ENCODE measurements around the gene PLCZ1.

DNA sequence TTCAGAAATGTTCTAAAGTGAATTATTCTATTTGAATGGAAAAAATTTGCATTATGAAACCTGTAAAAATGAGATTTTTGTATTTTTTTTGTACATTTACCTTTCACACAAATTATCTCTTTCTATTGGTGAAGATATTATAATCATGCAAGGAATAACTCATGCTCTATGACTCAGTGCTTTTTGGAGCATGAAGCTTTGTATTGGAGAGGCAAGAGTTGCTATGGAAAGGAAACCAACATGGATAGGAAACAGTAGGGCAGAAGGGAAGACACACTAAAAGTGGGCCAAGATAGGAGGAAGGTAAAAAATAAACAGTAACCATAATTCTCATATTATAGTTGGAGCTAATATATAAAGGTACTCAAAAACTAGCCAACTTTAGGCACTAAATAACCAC is 79.0 kb downstream of the PLCZ1 start:
- TF ChIP-seq, protein P1, sequence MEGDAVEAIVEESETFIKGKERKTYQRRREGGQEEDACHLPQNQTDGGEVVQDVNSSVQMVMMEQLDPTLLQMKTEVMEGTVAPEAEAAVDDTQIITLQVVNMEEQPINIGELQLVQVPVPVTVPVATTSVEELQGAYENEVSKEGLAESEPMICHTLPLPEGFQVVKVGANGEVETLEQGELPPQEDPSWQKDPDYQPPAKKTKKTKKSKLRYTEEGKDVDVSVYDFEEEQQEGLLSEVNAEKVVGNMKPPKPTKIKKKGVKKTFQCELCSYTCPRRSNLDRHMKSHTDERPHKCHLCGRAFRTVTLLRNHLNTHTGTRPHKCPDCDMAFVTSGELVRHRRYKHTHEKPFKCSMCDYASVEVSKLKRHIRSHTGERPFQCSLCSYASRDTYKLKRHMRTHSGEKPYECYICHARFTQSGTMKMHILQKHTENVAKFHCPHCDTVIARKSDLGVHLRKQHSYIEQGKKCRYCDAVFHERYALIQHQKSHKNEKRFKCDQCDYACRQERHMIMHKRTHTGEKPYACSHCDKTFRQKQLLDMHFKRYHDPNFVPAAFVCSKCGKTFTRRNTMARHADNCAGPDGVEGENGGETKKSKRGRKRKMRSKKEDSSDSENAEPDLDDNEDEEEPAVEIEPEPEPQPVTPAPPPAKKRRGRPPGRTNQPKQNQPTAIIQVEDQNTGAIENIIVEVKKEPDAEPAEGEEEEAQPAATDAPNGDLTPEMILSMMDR (IDR thresholded peaks at IDR 0.05; ENCODE audit: insufficient read depth, low read depth, low read length) = no peak
- TF ChIP-seq EZH2 (IDR thresholded peaks at IDR 0.05; ENCODE audit: insufficient read depth, low read length) = no peak
